OCI-LY7 (cell line): ENCODE data around the gene C1QBP. TPM values are rescaled to one million over a fixed set of nuclear protein-coding genes. Genes with fewer than 3 reads are reported as not detected.
A peak's percentile ranks its signal among the peaks of the same experiment; 100 is the strongest.

ENCODE experiments used
- Bru-seq: library from RNA; stranded (reverse); fragments of 400-500 nt; gene quantifications from one replicate; lab custom pipeline; 2021; lab: Mats Ljungman, UMichigan
- BruChase-seq, 2 experiments: library from RNA; stranded (reverse); fragments of 400-500 nt; gene quantifications; one replicate each; lab custom pipeline; 2021; lab: Mats Ljungman, UMichigan
- BruUV-seq: library from RNA; stranded (reverse); fragments of 400-500 nt; replicated peaks from 2 replicates; lab custom pipeline; 2021; lab: Mats Ljungman, UMichigan
- CTCF ChIA-PET: fragments of 300-600 bp; sonication (Branson Sonifier 250); formaldehyde crosslinking; loops from one replicate; lab custom pipeline; 2022; ENCODE audit warnings: antibody characterized with exemption; ENCODE audit not compliant: unreplicated experiment; lab: Charles Lee
- POLR2A ChIA-PET: fragments of 300-600 bp; sonication (Branson Sonifier 250); formaldehyde crosslinking; loops from one replicate; lab custom pipeline; 2022; ENCODE audit warnings: antibody characterized with exemption; lab: Charles Lee
- DNase-seq: peaks from one replicate; pipeline ENCODE4 v3.0.0-alpha.2; 2015; ENCODE audit warnings: low spot score
- H2AFZ ChIP-seq: fragments of 200-600 bp; sonication (generic), shearing (Covaris generic); 2 replicates; pipeline ENCODE4 v1.6.1; 2014; ENCODE audit warnings: mild to moderate bottlenecking, antibody characterized with exemption, low read length, moderate library complexity
- H3K27ac ChIP-seq: fragments of 200-600 bp; sonication (generic); 2 replicates; pipeline ENCODE4 v1.5.1; 2014; ENCODE audit warnings: mixed run types, low read depth, mild to moderate bottlenecking, moderate library complexity, low read length, inconsistent platforms; ENCODE audit not compliant: poor library complexity, severe bottlenecking
- H3K36me3 ChIP-seq: fragments of 200-600 bp; sonication (generic); 2 replicates; pipeline ENCODE4 v1.6.1; 2014; ENCODE audit warnings: mild to moderate bottlenecking, antibody characterized with exemption, low read length, moderate library complexity, mixed read lengths; ENCODE audit not compliant: insufficient read depth
- H3K4me1 ChIP-seq: fragments of 200-600 bp; sonication (generic); 2 replicates; pipeline ENCODE4 v1.5.1; 2014; ENCODE audit warnings: mild to moderate bottlenecking, low read length; ENCODE audit not compliant: insufficient read depth, poor library complexity, severe bottlenecking
- H3K4me2 ChIP-seq: fragments of 200-600 bp; sonication (generic); 2 replicates; pipeline ENCODE4 v1.6.1; 2014; ENCODE audit warnings: mild to moderate bottlenecking, low read length
- H3K4me3 ChIP-seq: fragments of 200-600 bp; sonication (generic); 2 replicates; pipeline ENCODE4 v1.5.1; 2014; ENCODE audit warnings: mild to moderate bottlenecking, low read depth, low read length; ENCODE audit not compliant: poor library complexity, severe bottlenecking
- H3K79me2 ChIP-seq: fragments of 200-600 bp; sonication (generic); 2 replicates; pipeline ENCODE4 v1.6.1; 2016; ENCODE audit warnings: low read depth, mild to moderate bottlenecking, low read length, moderate library complexity, mixed read lengths; ENCODE audit not compliant: insufficient read depth
- H3K9me2 ChIP-seq: fragments of 200-600 bp; sonication (generic); 2 replicates; pipeline ENCODE4 v1.6.1; 2016; ENCODE audit warnings: mild to moderate bottlenecking, low read length, mixed read lengths; ENCODE audit not compliant: insufficient read depth
- H3K9me3 ChIP-seq: fragments of 200-600 bp; sonication (generic); 2 replicates; pipeline ENCODE4 v1.6.1; 2014; ENCODE audit warnings: mild to moderate bottlenecking, mixed run types, low read length, mixed read lengths
- H4K20me1 ChIP-seq: fragments of 200-600 bp; sonication (generic); 2 replicates; pipeline ENCODE4 v1.6.1; 2014; ENCODE audit warnings: mild to moderate bottlenecking, antibody characterized with exemption, low read length, moderate library complexity, mixed read lengths; ENCODE audit not compliant: insufficient read depth
- CTCF ChIP-seq: fragments of 200-600 bp; sonication (generic); conservative IDR thresholded peaks from 2 replicates; pipeline ENCODE4 v1.5.1; 2014; ENCODE audit warnings: mild to moderate bottlenecking, antibody characterized with exemption, low read length, moderate library complexity, mixed read lengths
- EZH2phosphoT487 ChIP-seq: fragments of 200-600 bp; sonication (generic); IDR thresholded peaks from 2 replicates; pipeline ENCODE4 v1.6.1; 2018; ENCODE audit warnings: low read depth, borderline replicate concordance, mild to moderate bottlenecking, mixed run types, antibody characterized with exemption, low read length, moderate library complexity, mixed read lengths
- intact Hi-C: fragments of 100-400 bp; cut with micrococcal nuclease; formaldehyde crosslinking; loops from one replicate; pipeline ENCODE4 v1.10.0; 2022; ENCODE audit not compliant: unreplicated experiment
- long read RNA-seq: library from polyadenylated mRNA; stranded (forward); transcript quantifications from one replicate; pipeline ENCODE4 v2.0.0, GENCODE V29; 2022
- total RNA-seq, 2 experiments: library from RNA; depleted of rRNA in 1 of 2; stranded (reverse); fragments of >200 nt in 1 of 2; shearing (Covaris generic) in 1 of 2; gene quantifications; 2 replicates each; pipeline ENCODE4 v1.2.3, GENCODE V29; 2014 to 2022

The C1QBP gene
- total RNA-seq (2014; rRNA removed; shearing (Covaris generic)) (257 and 260 TPM in 2 replicates), total RNA-seq (2022) (264 and 322 TPM in 2 replicates), Bru-seq, nascent RNA (percentile 92 among the genes with signal in this experiment), BruChase-seq, experiment 1, labeled RNA remaining after a 6-hour chase (percentile 98 among the genes with signal in this experiment), BruChase-seq, experiment 2, labeled RNA remaining after a 2-hour chase (percentile 95 among the genes with signal in this experiment)
- long read RNA-seq, transcript C1QBP-201 (6 exons, 1,169 nt) = major isoform, 630 of 655 reads
- long read RNA-seq, partial matches to known transcripts = 3 of 655 reads
- long read RNA-seq, other reads (novel, unspliced or antisense) = 20 of 655 reads

- ChIA-PET CTCF (interaction anchor here (0.6 to 1.8 kb wide), 8 partner anchors 10 to 648 kb away, joined by 3 to 4 read pairs (median 4); partner anchors contain the start of genes DERL2, DHX33, MIS12 and NUP88), POLR2A (interaction anchor here (0.6 to 1.0 kb wide), 4 partner anchors 14 to 1806 kb away, joined by 3 to 5 read pairs (median 3); partner anchors contain the start of gene NUP88)
- Histone ChIP-seq H3K4me3 (peak within 1 kb of the TSS; percentile 84), H3K9me2 (no peaks in the 10 kb centered on the region), H3K36me3 (peaks cover 83% of the 10 kb centered on the region), H3K79me2 (peaks cover 39% of the 10 kb centered on the region), H3K4me2 (peak within 1 kb of the TSS; percentile 93), H3K27ac (peak within 1 kb of the TSS; percentile 58), H4K20me1 (peaks cover 23% of the 10 kb centered on the region; the same call in 1 of the 2 replicates), H3K9me3 (no peaks in the 10 kb centered on the region), H2AFZ (peak within 1 kb of the TSS; percentile 56; the same call in 1 of the 2 replicates), H3K4me1 (peaks cover 27% of the 10 kb centered on the region)
- intact Hi-C loops = loop anchor here (1.0 to 5.0 kb wide), 4 partner anchors 20 to 242 kb away; partner anchors contain the start of genes DHX33 and NUP88
- BruUV-seq = no TSS peak
- DNase-seq = peak; percentile 96
- TF ChIP-seq EZH2phosphoT487 = no peak
- TF ChIP-seq CTCF = peak; percentile 94
These were observed at the start of gene C1QBP for GRCh38 chr17:5438716-5439445. Gene C1QBP (minus strand): TSS chr17:5439155. CDS start chr17:5439073, 82 bp downstream.

- no peak for TF ChIP-seq EZH2phosphoT487
- no peak for TF ChIP-seq CTCF
- ChIA-PET POLR2A (no interaction called here), CTCF (no interaction called here)
- H3K79me2 ChIP-seq = peaks cover 55% of the 10 kb centered on the region
- H3K4me3 ChIP-seq = no peak overlapping the region
- 0 out of 2 replicates have a peak, but pooled peaks cover 6% of the 10 kb centered on the region for H3K9me3 ChIP-seq
- H3K4me2 ChIP-seq = no peak overlapping the region
- H3K9me2 ChIP-seq = no peaks in the 10 kb centered on the region
- intact Hi-C loops = loop anchor here (5.0 kb wide), 1 partner anchor 94 kb away; the partner anchor contains the start of gene NLRP1
- DNase-seq = no peak
- no peak overlapping the region for H2AFZ ChIP-seq
- H4K20me1 ChIP-seq = peaks cover 14% of the 10 kb centered on the region
- H3K36me3 ChIP-seq = peaks cover 58% of the 10 kb centered on the region
- peaks cover 24% of the 10 kb centered on the region for H3K4me1 ChIP-seq
- no TSS peak for BruUV-seq
- H3K27ac ChIP-seq = no peak overlapping the region
These were observed 49.8 kb upstream of the C1QBP start for GRCh38 chr17:5488752-5489151.
